H9 (cell line): ENCODE results near the gene SLC35F3. TPM values are rescaled to one million over a fixed set of nuclear protein-coding genes. Genes with fewer than 3 reads are reported as not detected.
A peak's percentile ranks its signal among the peaks of the same experiment; 100 is the strongest.

Source experiments
- DNase-seq: peaks from one replicate; pipeline ENCODE4 v3.0.0-alpha.2; 2017
- H2AFZ ChIP-seq: one replicate; pipeline ENCODE4 v1.6.1; 2013; ENCODE audit warnings: mild to moderate bottlenecking, low read length, control low read depth, moderate library complexity
- H2AK5ac ChIP-seq: 2 replicates; pipeline ENCODE4 v1.6.1; 2013; ENCODE audit warnings: low read length, control low read depth, mixed read lengths; ENCODE audit not compliant: insufficient read length
- H2BK120ac ChIP-seq: one replicate; pipeline ENCODE4 v1.6.1; 2013; ENCODE audit warnings: low read depth, mild to moderate bottlenecking, low read length, control low read depth, inconsistent platforms; ENCODE audit not compliant: poor library complexity, severe bottlenecking
- H2BK12ac ChIP-seq: 2 replicates; pipeline ENCODE4 v1.6.1; 2013; ENCODE audit warnings: low read length, control low read depth, mixed read lengths, low read depth; ENCODE audit not compliant: insufficient read length
- H2BK15ac ChIP-seq: 2 replicates; pipeline ENCODE4 v1.6.1; 2013; ENCODE audit warnings: low read depth, low read length, control low read depth
- H2BK20ac ChIP-seq: one replicate; pipeline ENCODE4 v1.6.1; 2013; ENCODE audit warnings: low read depth, mild to moderate bottlenecking, low read length, control low read depth, inconsistent platforms; ENCODE audit not compliant: poor library complexity, severe bottlenecking
- H2BK5ac ChIP-seq: 2 replicates; pipeline ENCODE4 v1.6.1; 2013; ENCODE audit warnings: low read length, control low read depth, mixed read lengths; ENCODE audit not compliant: insufficient read length
- H3K14ac ChIP-seq: 2 replicates; pipeline ENCODE4 v1.6.1; 2013; ENCODE audit warnings: low read length, control low read depth; ENCODE audit not compliant: insufficient read depth
- H3K18ac ChIP-seq: 2 replicates; pipeline ENCODE4 v1.6.1; 2013; ENCODE audit warnings: low read depth, mild to moderate bottlenecking, mixed read lengths, low read length, control low read depth; ENCODE audit not compliant: insufficient read length
- H3K23ac ChIP-seq: 2 replicates; pipeline ENCODE4 v1.6.1; 2013; ENCODE audit warnings: low read length, control low read depth, mixed read lengths, low read depth; ENCODE audit not compliant: insufficient read length
- H3K23me2 ChIP-seq: 2 replicates; pipeline ENCODE4 v1.6.1; 2013; ENCODE audit warnings: low read depth, mild to moderate bottlenecking, mixed read lengths, low read length, control low read depth; ENCODE audit not compliant: insufficient read length, poor library complexity, severe bottlenecking
- H3K27ac ChIP-seq: 2 replicates; pipeline ENCODE4 v1.5.1; 2013; ENCODE audit warnings: low read length, control low read depth, mixed read lengths, low read depth; ENCODE audit not compliant: insufficient read length
- H3K27me3 ChIP-seq: 2 replicates; pipeline ENCODE4 v1.6.1; 2013; ENCODE audit warnings: low read length, control low read depth, inconsistent platforms; ENCODE audit not compliant: insufficient read depth
- H3K4ac ChIP-seq: 2 replicates; pipeline ENCODE4 v1.6.1; 2013; ENCODE audit warnings: low read depth, mild to moderate bottlenecking, control low read depth, inconsistent platforms, low read length, moderate library complexity
- H3K4me1 ChIP-seq: 2 replicates; pipeline ENCODE4 v1.6.1; 2013; ENCODE audit warnings: low read length, control low read depth, inconsistent platforms; ENCODE audit not compliant: insufficient read depth
- H3K4me2 ChIP-seq: 2 replicates; pipeline ENCODE4 v1.6.1; 2013; ENCODE audit warnings: low read length, control low read depth, mixed read lengths; ENCODE audit not compliant: insufficient read length, insufficient read depth
- H3K56ac ChIP-seq: 2 replicates; pipeline ENCODE4 v1.6.1; 2013; ENCODE audit warnings: low read depth, mild to moderate bottlenecking, mixed read lengths, low read length, control low read depth; ENCODE audit not compliant: insufficient read length
- H3K79me1 ChIP-seq: 2 replicates; pipeline ENCODE4 v1.6.1; 2013; ENCODE audit warnings: low read depth, mild to moderate bottlenecking, moderate library complexity, low read length, control low read depth, inconsistent platforms; ENCODE audit not compliant: insufficient read depth, poor library complexity, severe bottlenecking
- H3K79me2 ChIP-seq: 2 replicates; pipeline ENCODE4 v1.6.1; 2013; ENCODE audit warnings: low read length, control low read depth, inconsistent platforms; ENCODE audit not compliant: insufficient read depth
- H3K9ac ChIP-seq: 2 replicates; pipeline ENCODE4 v1.6.1; 2013; ENCODE audit warnings: low read length, control low read depth, mixed read lengths; ENCODE audit not compliant: insufficient read length; ENCODE audit errors: extremely low read depth
- H3K9me3 ChIP-seq: one replicate; pipeline ENCODE4 v1.6.1; 2013; ENCODE audit warnings: low read depth, low read length, inconsistent platforms; ENCODE audit not compliant: control insufficient read depth
- H3T11ph ChIP-seq: one replicate; pipeline ENCODE4 v1.6.1; 2013; ENCODE audit warnings: mild to moderate bottlenecking, low read length, control low read depth, inconsistent platforms
- H4K20me1 ChIP-seq: one replicate; pipeline ENCODE4 v1.6.1; 2013; ENCODE audit not compliant: control insufficient read depth, insufficient read length, insufficient read depth
- H4K5ac ChIP-seq: 2 replicates; pipeline ENCODE4 v1.6.1; 2013; ENCODE audit warnings: low read depth, mild to moderate bottlenecking, mixed read lengths, low read length, control low read depth; ENCODE audit not compliant: insufficient read length
- H4K8ac ChIP-seq: replicated peaks from 2 replicates; pipeline ENCODE4 v1.6.1; 2013; ENCODE audit warnings: low read length, control low read depth, mixed read lengths, low read depth; ENCODE audit not compliant: insufficient read length
- H4K91ac ChIP-seq: 2 replicates; pipeline ENCODE4 v1.6.1; 2013; ENCODE audit warnings: low read depth, mild to moderate bottlenecking, moderate library complexity, mixed read lengths, low read length, control low read depth; ENCODE audit not compliant: insufficient read length
- H3K27ac Mint-ChIP-seq, 3 experiments: 2 replicates in 2 of 3; 3 replicates in 1 of 3; pipeline ENCODE4 v1.8.0; 2020 to 2021; ENCODE audit warnings: mixed read lengths in 3 of 3, mild to moderate bottlenecking in 1 of 3, moderate library complexity in 1 of 3
- H3K27me3 Mint-ChIP-seq: 2 replicates; pipeline ENCODE4 v1.8.0; 2021; ENCODE audit warnings: low read depth, mild to moderate bottlenecking, moderate library complexity, mixed read lengths
- H3K36me3 Mint-ChIP-seq, 3 experiments: 2 replicates in 2 of 3; 3 replicates in 1 of 3; pipeline ENCODE4 v1.8.0; 2020 to 2021; ENCODE audit warnings: low read depth in 3 of 3, mixed read lengths in 3 of 3; ENCODE audit not compliant: insufficient read depth in 1 of 3
- H3K4me1 Mint-ChIP-seq, 2 experiments: 2 replicates each; pipeline ENCODE4 v1.8.0; 2020; ENCODE audit warnings: mixed read lengths in 2 of 2
- H3K4me3 Mint-ChIP-seq, 2 experiments: 2 replicates in 1 of 2; 3 replicates in 1 of 2; pipeline ENCODE4 v1.8.0; 2020 to 2021; ENCODE audit warnings: mild to moderate bottlenecking in 2 of 2, mixed read lengths in 2 of 2, moderate library complexity in 1 of 2
- H3K9me3 Mint-ChIP-seq, 2 experiments: 2 replicates in 1 of 2; 3 replicates in 1 of 2; pipeline ENCODE4 v1.8.0; 2020; ENCODE audit warnings: mild to moderate bottlenecking in 2 of 2, mixed read lengths in 2 of 2, moderate library complexity in 1 of 2
- CTCF ChIP-seq: fragments of 200-600 bp; sonication (generic); conservative IDR thresholded peaks from 3 replicates; pipeline ENCODE4 v1.8.0; 2021; ENCODE audit warnings: antibody characterized with exemption, mild to moderate bottlenecking
- WGBS: extraction: QIAGEN DNeasy Blood & Tissue Kit; methylation state at CpG from one replicate; pipeline ENCODE4 v1.1.7; 2013; ENCODE audit warnings: missing lambda C conversion rate, low lambda C conversion rate, mixed read lengths; ENCODE audit not compliant: insufficient read length; ENCODE audit errors: extremely low coverage; 5-methylcytosine and 5-hydroxymethylcytosine counted together
- total RNA-seq: library from RNA; stranded (reverse); gene quantifications from 2 replicates; pipeline ENCODE4 v1.2.1, GENCODE V29; 2021

The SLC35F3 gene
- total RNA-seq, 1 experiment from 2014 or later = 0.81 TPM

GRCh38 chr1:234235434-234235881 lies 331.0 kb downstream of the SLC35F3 start:
- Histone ChIP-seq H3K79me1 (no peaks in the 10 kb centered on the region), H3K9me3 (no peaks in the 10 kb centered on the region), H2BK5ac (no peak overlapping the region), H3K27ac (no peak overlapping the region), H3K14ac (no peak overlapping the region), H3K4ac (no peak overlapping the region), H2BK15ac (no peak overlapping the region), H3K79me2 (no peaks in the 10 kb centered on the region), H3K9ac (no peak overlapping the region), H3K4me1 (no peaks in the 10 kb centered on the region), H3K18ac (no peak overlapping the region), H3K27me3 (no peaks in the 10 kb centered on the region), H2AFZ (no peak overlapping the region), H3K23ac (no peak overlapping the region), H2BK12ac (no peak overlapping the region), H4K20me1 (no peaks in the 10 kb centered on the region), H2BK20ac (no peak overlapping the region), H2BK120ac (no peak overlapping the region), H4K8ac (no peak overlapping the region), H4K91ac (no peak overlapping the region), H3T11ph (no peak overlapping the region), H3K23me2 (no peaks in the 10 kb centered on the region), H3K4me2 (no peak overlapping the region), H4K5ac (no peak overlapping the region), H3K56ac (no peak overlapping the region), H2AK5ac (no peak overlapping the region)
- Mint-ChIP-seq H3K27me3 (peaks cover 16% of the 10 kb centered on the region), H3K4me1 (peaks cover 9% of the 10 kb centered on the region in 2 experiments; a peak in 3 of 4 replicates), H3K9me3 (no peaks in the 10 kb centered on the region; a peak in 1 of 5 replicates), H3K4me3 (no peak overlapping the region), H3K36me3 (no peaks in the 10 kb centered on the region), H3K27ac (no peak overlapping the region)
- TF ChIP-seq CTCF = no peak
- DNase-seq = peak; percentile 10
- WGBS = no CpG with 5 or more reads among the region's 4 CpGs
